RWPE1 (cell line): ENCODE measurements around the gene QRICH1.
"Not testable (repeated sequence)": the region's sequence is repeated elsewhere in the genome, so short reads cannot be mapped to it uniquely, and the experiment has no call there.

ENCODE experiments used
- CTCF ChIA-PET: fragments of 350-600 bp; sonication (Branson Sonifier 250); formaldehyde crosslinking; extraction: SDS; loops from one replicate; lab custom pipeline; 2021; lab: Yijun Ruan, JAX
- POLR2A ChIA-PET: fragments of 400-600 bp; formaldehyde crosslinking; extraction: SDS; loops from one replicate; lab custom pipeline; 2020; ENCODE audit warnings: antibody characterized with exemption; ENCODE audit not compliant: low non-redundant PET; lab: Yijun Ruan, JAX
- DNase-seq: peaks from one replicate; pipeline ENCODE4 v3.0.0; 2012; ENCODE audit warnings: low spot score
- H3K27ac ChIP-seq: fragments of 450-650 bp; 2 replicates; pipeline ENCODE4 v1.5.1; 2017
- TF ChIP-seq, protein P1 (sequence below): fragments of 450-650 bp; conservative IDR thresholded peaks from 2 replicates; pipeline ENCODE4 v1.5.1; 2017; ENCODE audit warnings: low read depth, mild to moderate bottlenecking

The QRICH1 gene

GRCh38 chr3:49013738-49014660 is 79.9 kb downstream of the QRICH1 start:
- CTCF ChIA-PET = interaction anchor here (0.8 to 0.9 kb wide), 2 partner anchors 24 to 26 kb away, joined by 3 read pairs; partner anchors contain the start of gene P4HTM
- TF ChIP-seq, protein P1, sequence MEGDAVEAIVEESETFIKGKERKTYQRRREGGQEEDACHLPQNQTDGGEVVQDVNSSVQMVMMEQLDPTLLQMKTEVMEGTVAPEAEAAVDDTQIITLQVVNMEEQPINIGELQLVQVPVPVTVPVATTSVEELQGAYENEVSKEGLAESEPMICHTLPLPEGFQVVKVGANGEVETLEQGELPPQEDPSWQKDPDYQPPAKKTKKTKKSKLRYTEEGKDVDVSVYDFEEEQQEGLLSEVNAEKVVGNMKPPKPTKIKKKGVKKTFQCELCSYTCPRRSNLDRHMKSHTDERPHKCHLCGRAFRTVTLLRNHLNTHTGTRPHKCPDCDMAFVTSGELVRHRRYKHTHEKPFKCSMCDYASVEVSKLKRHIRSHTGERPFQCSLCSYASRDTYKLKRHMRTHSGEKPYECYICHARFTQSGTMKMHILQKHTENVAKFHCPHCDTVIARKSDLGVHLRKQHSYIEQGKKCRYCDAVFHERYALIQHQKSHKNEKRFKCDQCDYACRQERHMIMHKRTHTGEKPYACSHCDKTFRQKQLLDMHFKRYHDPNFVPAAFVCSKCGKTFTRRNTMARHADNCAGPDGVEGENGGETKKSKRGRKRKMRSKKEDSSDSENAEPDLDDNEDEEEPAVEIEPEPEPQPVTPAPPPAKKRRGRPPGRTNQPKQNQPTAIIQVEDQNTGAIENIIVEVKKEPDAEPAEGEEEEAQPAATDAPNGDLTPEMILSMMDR = peak; percentile 59
- peak overlapping the region; percentile 98 for H3K27ac ChIP-seq
- DNase-seq = no peak
- POLR2A ChIA-PET = no interaction called here

GRCh38 chr3:49013113-49013737 is 80.6 kb downstream of the QRICH1 start:
- TF ChIP-seq, protein P1 = no peak
- POLR2A ChIA-PET = no interaction called here
- DNase-seq = no peak
- CTCF ChIA-PET = interaction anchor here (0.6 to 0.9 kb wide), 3 partner anchors 9 to 25 kb away, joined by 3 read pairs; partner anchors contain the start of genes NDUFAF3 and P4HTM
- H3K27ac ChIP-seq = peak overlapping the region; percentile 98

DNA sequence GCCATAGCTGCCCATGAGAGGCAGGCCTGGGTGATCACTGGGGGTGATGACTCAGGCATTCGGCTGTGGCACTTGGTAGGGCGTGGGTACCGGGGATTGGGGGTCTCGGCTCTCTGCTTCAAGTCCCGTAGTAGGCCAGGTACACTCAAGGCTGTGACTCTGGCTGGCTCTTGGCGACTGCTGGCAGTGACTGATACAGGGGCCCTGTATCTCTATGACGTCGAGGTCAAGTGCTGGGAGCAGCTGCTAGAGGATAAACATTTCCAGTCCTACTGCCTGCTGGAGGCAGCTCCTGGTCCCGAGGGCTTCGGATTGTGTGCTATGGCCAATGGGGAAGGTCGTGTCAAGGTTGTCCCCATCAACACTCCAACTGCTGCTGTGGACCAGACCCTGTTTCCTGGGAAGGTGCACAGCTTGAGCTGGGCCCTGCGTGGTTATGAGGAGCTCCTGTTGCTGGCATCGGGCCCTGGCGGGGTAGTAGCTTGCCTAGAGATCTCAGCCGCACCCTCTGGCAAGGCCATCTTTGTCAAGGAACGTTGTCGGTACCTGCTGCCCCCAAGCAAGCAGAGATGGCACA is 81.3 kb downstream of the QRICH1 start:
- TF ChIP-seq, protein P1 = no peak
- no peak for DNase-seq
- CTCF ChIA-PET = interaction anchor here (0.6 kb wide), 1 partner anchor 10 kb away, joined by 3 read pairs; the partner anchor contains the start of gene NDUFAF3
- peak overlapping the region; percentile 98 for H3K27ac ChIP-seq
- POLR2A ChIA-PET = no interaction called here

DNA sequence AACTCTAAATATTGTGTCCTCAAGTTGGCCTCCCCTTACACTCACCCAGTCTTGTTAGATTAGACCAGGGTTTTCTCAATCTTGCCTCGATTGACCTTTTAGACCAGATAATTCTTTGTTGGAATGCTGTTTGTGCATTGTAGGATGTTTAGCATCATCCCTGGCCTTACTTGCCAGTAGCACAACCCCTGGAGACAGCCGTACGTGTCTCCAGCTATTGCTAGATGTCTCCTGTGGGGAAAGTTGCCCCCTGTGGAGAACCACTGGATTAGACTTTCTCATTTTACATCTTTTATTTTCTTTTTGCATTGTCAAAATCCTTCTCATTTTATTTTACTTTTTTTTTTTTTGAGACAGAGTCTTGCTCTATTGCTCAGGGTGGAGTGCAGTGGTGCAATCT is 84.5 kb downstream of the QRICH1 start:
- TF ChIP-seq, protein P1 = no peak
- POLR2A ChIA-PET = no interaction called here
- DNase-seq = no peak
- H3K27ac ChIP-seq = peak overlapping the region; percentile 97; the same call in 1 of the 2 replicates
- CTCF ChIA-PET = no interaction called here

DNA sequence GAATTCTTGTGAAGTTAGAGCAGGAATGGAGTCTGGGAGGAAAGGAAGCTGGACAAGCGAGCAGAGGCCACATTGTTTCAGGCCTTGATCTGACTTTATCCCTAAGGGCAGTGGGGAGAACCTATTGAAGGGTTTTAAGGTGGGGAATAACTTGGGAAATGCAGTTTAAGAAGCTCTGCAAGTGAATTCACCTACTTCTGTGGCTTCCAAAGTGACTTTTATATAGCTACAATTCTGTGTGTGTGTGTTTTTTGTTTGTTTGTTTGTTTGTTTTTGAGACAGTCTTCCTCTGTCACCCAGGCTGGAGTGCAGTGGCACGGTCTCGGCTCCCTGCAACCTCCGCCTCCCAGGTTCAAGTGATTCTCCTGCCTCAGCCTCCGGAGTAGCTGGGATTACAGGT is 85.2 kb downstream of the QRICH1 start:
- POLR2A ChIA-PET, CTCF ChIA-PET, DNase-seq: not testable (repeated sequence)
- peak overlapping the region; percentile 97 for H3K27ac ChIP-seq

DNA sequence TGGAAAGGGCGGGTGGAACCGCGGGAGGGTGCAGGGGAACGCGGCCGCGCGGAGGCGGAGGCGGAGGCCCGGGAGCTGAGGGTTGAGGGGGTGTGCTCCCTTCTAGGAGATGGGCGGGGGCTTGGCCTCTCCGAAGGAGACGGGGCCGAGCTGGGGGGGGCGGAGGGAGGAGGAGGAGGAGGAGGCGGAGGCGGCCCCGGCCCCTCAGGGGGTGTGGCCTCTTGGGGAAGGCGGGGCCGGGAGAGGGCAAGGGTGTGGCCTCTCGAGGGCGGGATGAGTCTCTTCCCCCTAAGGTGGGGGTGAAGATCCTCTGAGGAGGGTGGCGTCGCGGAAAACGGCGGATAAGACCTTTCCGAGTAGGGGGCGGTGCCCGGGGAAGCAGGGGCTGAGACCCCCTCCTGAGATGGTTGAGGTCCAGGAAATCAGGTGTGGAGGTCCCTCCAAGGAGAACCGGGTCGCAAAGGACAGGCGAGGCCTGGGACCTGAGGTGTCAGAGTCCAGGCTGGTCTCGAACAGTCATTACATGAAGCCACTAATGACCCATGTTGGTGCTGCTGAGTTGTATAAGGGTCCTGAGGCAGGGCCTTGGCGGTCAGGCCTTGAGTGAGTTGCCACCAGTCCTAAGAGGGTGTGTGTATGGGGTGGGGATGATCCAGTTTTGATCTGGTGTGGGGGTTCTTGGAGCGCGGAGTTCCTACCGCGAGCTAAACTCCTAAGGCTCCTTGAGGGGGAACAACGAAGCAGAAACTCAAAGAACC is 85.9 kb downstream of the QRICH1 start:
- TF ChIP-seq, protein P1 = no peak
- H3K27ac ChIP-seq = peak overlapping the region; percentile 97
- ChIA-PET POLR2A (interaction anchor here (0.5 to 1.0 kb wide), 3 partner anchors 18 to 458 kb away, joined by 3 read pairs; no protein-coding TSS in a partner anchor), CTCF (no interaction called here)
- peak; percentile 83 for DNase-seq
